GM19328 (cell line): ENCODE results near the gene TTF2.
"Not testable (repeated sequence)": the region's sequence is repeated elsewhere in the genome, so short reads cannot be mapped to it uniquely, and the experiment has no call there.

Experiments used
- ATAC-seq: cut with Tn5 transposase; IDR thresholded peaks from one replicate; pipeline ENCODE4 v1.9.1; 2021; ENCODE audit warnings: mild to moderate bottlenecking, moderate library complexity; ENCODE audit not compliant: unreplicated experiment

The TTF2 gene

GRCh38 chr1:117147856-117148588, 87.9 kb downstream of the TTF2 start:
- no peak for ATAC-seq

GRCh38 chr1:117150316-117150715, 90.2 kb downstream of the TTF2 start:
- ATAC-seq: no peak

GRCh38 chr1:117151305-117151704, 91.2 kb downstream of the TTF2 start:
- ATAC-seq: not testable (repeated sequence)
